ENCODE data around the gene LRMDA.

- TF ChIP-seq CTCF (IDR thresholded peaks at IDR 0.05) (no peak), POLR2A (IDR thresholded peaks at IDR 0.05) (no peak)
Measured at GRCh38 chr10:76350583-76350982, 919.2 kb downstream of the LRMDA start.
